Sigmoid colon (tissue), 7 donors: Measurements from ENCODE around the gene OLAH. TPM values are rescaled to one million over a fixed set of nuclear protein-coding genes. Genes with fewer than 3 reads are reported as not detected.

Experiments
- DNase-seq: peaks from one replicate; pipeline ENCODE4 v3.0.0-alpha.2; 2019
- H3K27ac ChIP-seq, 4 donors: fragments of 200-600 bp; sonication (generic); one replicate each; pipeline ENCODE4 v1.5.1; 2016 to 2019; ENCODE audit warnings: mild to moderate bottlenecking in 1 of 4
- H3K27me3 ChIP-seq, 3 donors: fragments of 200-600 bp; sonication (generic); one replicate each; pipeline ENCODE4 v1.5.1; 2019; ENCODE audit warnings: mild to moderate bottlenecking in 1 of 3
- H3K36me3 ChIP-seq, 4 donors: fragments of 200-600 bp; sonication (generic); one replicate each; pipeline ENCODE4 v1.5.1; 2016 to 2019
- H3K4me1 ChIP-seq, 4 donors: fragments of 200-600 bp; sonication (generic); one replicate each; pipeline ENCODE4 v1.5.1; 2017 to 2019
- H3K4me3 ChIP-seq, 4 donors: fragments of 200-600 bp; sonication (generic); one replicate each; pipeline ENCODE4 v1.5.1; 2017 to 2019; ENCODE audit warnings: mild to moderate bottlenecking in 2 of 4, moderate library complexity in 1 of 4
- H3K9me3 ChIP-seq, 4 donors: fragments of 200-600 bp in 3 of 4; sonication (generic) in 3 of 4; one replicate each; pipeline versions ENCODE4 v1.5.1 to v1.6.1; 2013 to 2019
- EP300 ChIP-seq, 4 donors: sonication (generic); formaldehyde crosslinking; IDR thresholded peaks; one replicate each; pipeline ENCODE4 v1.6.1; 2017; ENCODE audit warnings: antibody characterized with exemption in 4 of 4
- POLR2A ChIP-seq, 2 donors: fragments of 450-650 bp; IDR thresholded peaks; one replicate each; pipeline ENCODE4 v1.6.1; 2016; ENCODE audit warnings: antibody characterized with exemption in 2 of 2, mild to moderate bottlenecking in 2 of 2, moderate library complexity in 2 of 2
- POLR2AphosphoS5 ChIP-seq, 4 donors: sonication (generic); formaldehyde crosslinking; IDR thresholded peaks; one replicate each; pipeline ENCODE4 v1.6.1; 2017; ENCODE audit warnings: antibody characterized with exemption in 4 of 4
- WGBS, 2 donors: extraction: QIAGEN DNeasy Blood & Tissue Kit; methylation state at CpG; one replicate each; pipeline ENCODE4 v1.1.7; 2013; 5-methylcytosine and 5-hydroxymethylcytosine counted together
- intact Hi-C: fragments of 100-400 bp; cut with DNase I; formaldehyde crosslinking; loops from one replicate; pipeline ENCODE4 v1.15.1; 2023
- polyA plus RNA-seq, 3 donors: library from polyadenylated mRNA; stranded (reverse); fragments of 200-250 nt; gene quantifications; one replicate each; pipeline ENCODE4 v1.2.3, GENCODE V29; 2013
- total RNA-seq, 4 donors: library from RNA; depleted of rRNA; stranded (reverse); fragments of >200 nt; gene quantifications; one replicate each; pipeline ENCODE4 v1.1.0, GENCODE V29; 2016
- TF ChIP-seq, protein P1 (sequence below), 4 experiments: fragments of 450-650 bp in 3 of 4; fragments of 200-600 bp in 1 of 4; IDR thresholded peaks; one replicate each; pipeline ENCODE4 v1.5.1; 2016 to 2019; ENCODE audit warnings: antibody characterized with exemption in 4 of 4, mild to moderate bottlenecking in 3 of 4, moderate library complexity in 2 of 4
- donor health status: healthy with polysubstance abuse.
- donor health status: Bipolar disorder and iron deficiency.
- donor health status: healthy.

OLAH gene
- total and polyA plus RNA-seq, 7 donors = 0.49 to 0.71 (median 0.63) TPM; not detected in 4

DNA sequence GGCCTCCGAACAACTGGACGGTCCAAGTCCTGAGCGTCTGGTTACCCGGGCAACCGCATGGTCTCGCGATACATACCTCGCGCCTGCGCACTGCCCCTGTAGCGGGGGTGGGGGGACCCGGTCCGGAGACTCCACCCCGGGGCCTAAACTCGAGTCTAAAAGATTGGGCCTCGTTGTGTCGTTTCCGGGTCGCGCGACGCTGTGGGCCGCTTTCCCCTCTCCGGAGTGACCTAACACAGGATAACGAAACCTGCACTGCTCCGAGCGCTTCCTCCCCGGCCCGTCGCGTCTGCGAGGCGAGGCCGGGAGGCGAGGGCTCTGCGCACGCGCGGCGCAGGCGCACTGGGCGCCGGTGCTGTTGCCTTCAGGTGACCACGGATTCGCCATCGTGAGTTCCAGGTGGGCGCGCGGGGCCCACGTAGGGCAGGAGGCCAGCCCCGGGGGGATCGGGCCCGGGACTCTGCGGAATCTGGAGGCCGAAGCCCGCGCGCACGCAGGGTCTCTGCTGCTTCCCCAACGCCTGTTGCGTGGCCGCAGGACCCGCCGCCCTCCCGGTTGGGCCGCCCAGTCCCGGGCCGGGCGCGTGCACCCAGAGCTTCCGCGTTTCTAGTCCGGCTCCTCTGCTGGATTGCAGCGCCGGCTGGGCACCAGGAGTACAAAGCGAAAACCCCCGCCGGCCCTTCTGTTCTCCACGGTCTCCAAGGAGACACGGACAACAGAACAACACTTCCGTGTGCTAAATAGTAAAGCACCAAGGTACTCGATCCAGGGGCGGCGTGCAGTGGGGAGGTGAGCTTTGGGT, 53.5 kb downstream of the OLAH start, which contains the start of gene RPP38:
Gene RPP38, plus strand, starts transcription at position 345 of the 802 bp plus-strand sequence. CDS start 5,960 bp downstream, outside the sequence.
- peak; percentile 98 for DNase-seq
- no peaks in the 10 kb centered on the region for H3K9me3 ChIP-seq
- H3K4me1 ChIP-seq = peaks cover 0 to 32% (median 28%) of the 10 kb centered on the region in 4 donors
- H3K4me3 ChIP-seq = peak within 1 kb of the TSS; percentile 64 to 84 (median 76)
- TF ChIP-seq POLR2AphosphoS5 (IDR thresholded peaks at IDR 0.05) = peak; percentile 25 to 74 (median 70)
- no peak for TF ChIP-seq EP300 (IDR thresholded peaks at IDR 0.05)
- TF ChIP-seq, protein P1, sequence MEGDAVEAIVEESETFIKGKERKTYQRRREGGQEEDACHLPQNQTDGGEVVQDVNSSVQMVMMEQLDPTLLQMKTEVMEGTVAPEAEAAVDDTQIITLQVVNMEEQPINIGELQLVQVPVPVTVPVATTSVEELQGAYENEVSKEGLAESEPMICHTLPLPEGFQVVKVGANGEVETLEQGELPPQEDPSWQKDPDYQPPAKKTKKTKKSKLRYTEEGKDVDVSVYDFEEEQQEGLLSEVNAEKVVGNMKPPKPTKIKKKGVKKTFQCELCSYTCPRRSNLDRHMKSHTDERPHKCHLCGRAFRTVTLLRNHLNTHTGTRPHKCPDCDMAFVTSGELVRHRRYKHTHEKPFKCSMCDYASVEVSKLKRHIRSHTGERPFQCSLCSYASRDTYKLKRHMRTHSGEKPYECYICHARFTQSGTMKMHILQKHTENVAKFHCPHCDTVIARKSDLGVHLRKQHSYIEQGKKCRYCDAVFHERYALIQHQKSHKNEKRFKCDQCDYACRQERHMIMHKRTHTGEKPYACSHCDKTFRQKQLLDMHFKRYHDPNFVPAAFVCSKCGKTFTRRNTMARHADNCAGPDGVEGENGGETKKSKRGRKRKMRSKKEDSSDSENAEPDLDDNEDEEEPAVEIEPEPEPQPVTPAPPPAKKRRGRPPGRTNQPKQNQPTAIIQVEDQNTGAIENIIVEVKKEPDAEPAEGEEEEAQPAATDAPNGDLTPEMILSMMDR (IDR thresholded peaks at IDR 0.05) = no peak
- peak in 1 of 2 donors; percentile 58 for TF ChIP-seq POLR2A (IDR thresholded peaks at IDR 0.05)
- peak within 1 kb of the TSS; percentile 87 to 95 (median 91) for H3K27ac ChIP-seq
- intact Hi-C loops = loop anchor here (2.0 to 10.0 kb wide), 4 partner anchors 72 to 1718 kb away; partner anchors contain the start of genes MEIG1, NMT2, RSU1 and SUV39H2
- H3K27me3 ChIP-seq = no peaks in the 10 kb centered on the region
- peaks cover 0 to 8% (median 0%) of the 10 kb centered on the region in 4 donors for H3K36me3 ChIP-seq
- WGBS, 2 donors = 0% methylated on average over 84 of the region's 84 CpGs

DNA sequence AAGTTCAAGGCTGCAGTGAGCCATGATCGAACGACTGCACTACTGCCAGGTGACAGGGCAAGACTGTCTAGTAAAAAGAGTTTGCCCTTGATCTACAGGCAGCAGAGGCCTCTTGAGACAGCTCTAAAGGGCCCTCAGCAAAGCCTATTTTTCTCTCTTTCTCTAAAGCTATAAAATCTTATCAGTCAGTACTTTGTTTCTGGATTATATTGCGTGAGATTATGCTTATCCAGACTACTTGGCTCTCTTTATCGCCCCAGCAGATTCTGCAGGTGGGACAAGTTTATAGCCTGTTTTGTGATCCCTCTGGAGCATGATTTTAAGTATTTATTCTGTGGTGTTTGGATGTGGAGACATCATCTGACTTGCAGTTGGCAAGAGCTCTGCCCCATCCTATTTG, 56.1 kb downstream of the OLAH start:
- intact Hi-C loops = loop anchor here (5.0 to 10.0 kb wide), 2 partner anchors 223 to 1715 kb away; partner anchors contain the start of genes RSU1 and SUV39H2
- 19 to 75% methylated on average over 4 of the region's 4 CpGs for WGBS, 2 donors
- H3K4me3 ChIP-seq = no peak overlapping the region
- H3K36me3 ChIP-seq = peaks cover 0 to 35% (median 18%) of the 10 kb centered on the region in 4 donors
- H3K4me1 ChIP-seq = peaks cover 0 to 32% (median 28%) of the 10 kb centered on the region in 4 donors
- DNase-seq = no peak
- TF ChIP-seq, protein P1 (IDR thresholded peaks at IDR 0.05) = no peak
- no peak for TF ChIP-seq EP300 (IDR thresholded peaks at IDR 0.05)
- TF ChIP-seq POLR2AphosphoS5 (IDR thresholded peaks at IDR 0.05) = no peak
- TF ChIP-seq POLR2A (IDR thresholded peaks at IDR 0.05) = no peak
- no peaks in the 10 kb centered on the region for H3K27me3 ChIP-seq
- H3K27ac ChIP-seq = no peak overlapping the region
- no peaks in the 10 kb centered on the region for H3K9me3 ChIP-seq

DNA sequence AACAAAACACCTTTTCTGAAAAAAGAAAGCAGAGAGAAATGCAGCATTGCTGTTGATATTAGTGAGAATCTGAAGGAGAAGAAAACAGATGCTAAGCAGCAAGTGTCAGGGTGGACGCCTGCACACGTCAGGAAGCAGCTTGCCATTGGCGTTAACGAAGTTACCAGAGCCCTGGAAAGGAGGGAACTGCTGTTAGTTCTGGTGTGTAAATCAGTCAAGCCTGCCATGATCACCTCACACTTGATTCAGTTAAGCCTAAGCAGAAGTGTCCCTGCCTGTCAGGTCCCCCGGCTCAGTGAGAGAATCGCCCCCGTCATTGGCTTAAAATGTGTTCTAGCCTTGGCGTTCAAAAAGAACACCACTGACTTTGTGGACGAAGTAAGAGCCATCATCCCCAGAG, 59.8 kb downstream of the OLAH start:
- intact Hi-C loops = no loop called here
- peaks cover 0 to 62% (median 22%) of the 10 kb centered on the region in 4 donors for H3K36me3 ChIP-seq
- no peak overlapping the region for H3K4me3 ChIP-seq
- TF ChIP-seq EP300 (IDR thresholded peaks at IDR 0.05) (no peak), POLR2A (IDR thresholded peaks at IDR 0.05) (no peak)
- no peaks in the 10 kb centered on the region for H3K27me3 ChIP-seq
- no peaks in the 10 kb centered on the region for H3K9me3 ChIP-seq
- DNase-seq = no peak
- H3K4me1 ChIP-seq = peaks cover 0 to 17% (median 14%) of the 10 kb centered on the region in 4 donors
- H3K27ac ChIP-seq = no peak overlapping the region
- 89 to 92% methylated on average over 9 of the region's 9 CpGs for WGBS, 2 donors

DNA sequence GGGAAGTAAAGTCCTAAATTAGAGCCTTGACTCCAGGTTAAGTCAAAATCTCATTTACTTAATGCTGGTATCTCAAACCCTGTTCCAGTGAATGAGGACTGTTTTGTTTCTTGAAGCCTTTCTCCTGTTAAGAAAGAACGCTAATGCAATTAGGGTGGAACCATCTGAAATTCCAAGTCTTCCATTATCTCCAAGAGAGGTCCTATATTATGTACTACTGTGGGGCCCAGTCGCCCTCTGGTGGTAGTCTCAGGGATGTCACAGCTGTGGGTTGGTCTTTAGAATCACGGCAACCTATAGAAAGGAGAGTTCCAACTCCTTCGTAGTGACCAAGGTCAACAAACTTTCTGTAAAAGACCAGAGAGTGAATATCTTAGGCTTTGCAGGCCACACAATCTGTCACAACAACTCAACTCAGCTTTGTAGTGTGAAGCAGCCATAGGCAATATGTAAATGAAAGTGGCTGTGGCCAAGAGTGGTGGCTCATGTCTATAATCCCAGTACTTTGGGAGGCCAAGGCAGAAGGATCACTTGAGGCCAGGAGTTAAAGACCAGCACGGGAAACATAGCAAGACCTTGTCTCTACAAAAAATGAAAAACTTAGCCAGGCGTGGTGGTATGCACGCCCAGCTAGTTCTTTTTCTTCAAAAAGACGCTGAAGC, 62.7 kb downstream of the OLAH start:
- Histone ChIP-seq H3K4me3 (no peak overlapping the region), H3K27ac (no peak overlapping the region), H3K9me3 (no peaks in the 10 kb centered on the region), H3K4me1 (no peaks in the 10 kb centered on the region), H3K36me3 (peaks cover 5 to 86% (median 30%) of the 10 kb centered on the region in 4 donors), H3K27me3 (no peaks in the 10 kb centered on the region)
- intact Hi-C loops = loop anchor here (5.0 kb wide), 1 partner anchor 604 kb away; no protein-coding TSS in a partner anchor
- TF ChIP-seq, protein P1 (IDR thresholded peaks at IDR 0.05) = peak; percentile 68 to 81 (median 75)
- TF ChIP-seq EP300 (IDR thresholded peaks at IDR 0.05) = no peak
- no peak for DNase-seq
- 42 to 55% methylated on average over 8 of the region's 8 CpGs for WGBS, 2 donors

DNA sequence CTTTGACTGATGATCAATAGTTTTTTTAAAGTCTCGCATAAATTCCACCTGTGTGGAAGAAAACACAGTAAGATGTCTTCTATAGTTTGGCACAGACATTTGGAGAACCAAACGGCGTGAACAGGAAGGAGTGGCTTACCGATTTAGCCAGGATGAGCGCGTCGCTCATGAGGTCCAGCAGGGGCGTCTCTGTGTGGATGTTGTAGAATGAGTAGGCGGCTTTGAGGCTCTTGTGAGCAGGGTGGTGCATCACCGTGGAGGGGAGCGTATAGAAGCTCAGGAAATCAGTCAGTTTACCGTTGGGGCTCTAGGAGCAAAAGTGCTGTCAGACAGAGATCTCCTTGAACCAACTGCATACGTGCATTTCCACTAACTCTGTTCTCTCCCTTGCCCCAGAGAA, 68.9 kb downstream of the OLAH start:
- DNase-seq = no peak
- Histone ChIP-seq H3K9me3 (no peaks in the 10 kb centered on the region), H3K4me3 (no peak overlapping the region), H3K4me1 (no peaks in the 10 kb centered on the region), H3K36me3 (peaks cover 5 to 79% (median 14%) of the 10 kb centered on the region in 4 donors), H3K27me3 (no peaks in the 10 kb centered on the region), H3K27ac (no peak overlapping the region)
- TF ChIP-seq POLR2A (IDR thresholded peaks at IDR 0.05) (no peak), POLR2AphosphoS5 (IDR thresholded peaks at IDR 0.05) (no peak), EP300 (IDR thresholded peaks at IDR 0.05) (no peak)
- TF ChIP-seq, protein P1 (IDR thresholded peaks at IDR 0.05) = no peak
- WGBS, 2 donors = 93 to 96% methylated on average over 13 of the region's 13 CpGs
- intact Hi-C loops = no loop called here
